Myometrial cell (primary cell): ENCODE results near the gene RNU7-1. TPM values are rescaled to one million over a fixed set of nuclear protein-coding genes. Genes with fewer than 3 reads are reported as not detected.

Source experiments
- total RNA-seq: library from RNA; depleted of rRNA; stranded (reverse); fragments of >200 nt; gene quantifications from 2 replicates; pipeline ENCODE4 v1.2.3, GENCODE V29; 2015

The RNU7-1 gene
- not detected in 2 replicates for total RNA-seq

GRCh38 chr12:6943722-6944380 lies at the start of gene RNU7-1, which contains the start of gene C12orf57:
Gene RNU7-1 (plus strand): TSS chr12:6943816.
Gene C12orf57 (plus strand): TSS chr12:6944022. CDS start chr12:6944122, 100 bp downstream.

GRCh38 chr12:6904280-6905276 lies 39.0 kb upstream of the RNU7-1 start, which contains the start of gene LRRC23:
Gene LRRC23 (plus strand): TSS chr12:6904822. CDS start chr12:6905634, 812 bp downstream.

GRCh38 chr12:6914246-6914946 lies 29.2 kb upstream of the RNU7-1 start, which contains the start of gene ENO2:
Gene ENO2 (plus strand): TSS chr12:6914580. CDS start chr12:6915833, 1,253 bp downstream.

GRCh38 chr12:6927379-6928021 lies 16.1 kb upstream of the RNU7-1 start, which contains the start of gene ATN1:
Gene ATN1 (plus strand): TSS chr12:6927959. CDS start chr12:6934002, 6,043 bp downstream.

DNA sequence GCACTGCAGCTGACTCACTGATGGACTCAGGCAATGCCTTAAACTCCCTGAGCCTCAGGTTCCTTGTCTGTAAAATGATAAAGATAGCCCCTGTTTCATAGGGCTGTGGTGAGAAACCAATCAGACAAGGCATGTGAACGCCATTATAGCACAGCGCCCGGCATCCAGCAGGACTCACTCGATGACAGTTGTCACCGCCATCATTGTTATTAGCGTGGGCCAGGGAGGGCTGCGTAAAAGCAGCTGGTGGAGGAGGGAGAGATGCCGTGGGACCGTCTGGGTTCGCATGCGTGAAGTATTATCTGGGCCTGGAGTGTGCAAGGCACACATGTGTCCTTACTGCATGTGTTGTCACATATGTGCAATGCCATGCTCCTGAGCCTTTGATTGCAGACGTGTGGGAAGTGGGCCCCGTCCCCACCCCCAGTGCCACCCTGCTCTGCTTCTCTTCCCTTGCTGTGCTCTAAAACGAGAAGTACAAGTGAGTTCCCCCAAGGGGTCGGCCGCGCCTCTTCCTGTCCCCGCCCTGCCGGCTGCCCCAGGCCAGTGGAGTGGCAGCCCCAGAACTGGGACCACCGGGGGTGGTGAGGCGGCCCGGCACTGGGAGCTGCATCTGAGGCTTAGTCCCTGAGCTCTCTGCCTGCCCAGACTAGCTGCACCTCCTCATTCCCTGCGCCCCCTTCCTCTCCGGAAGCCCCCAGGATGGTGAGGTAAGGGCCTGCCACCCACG lies 7.4 kb downstream of the RNU7-1 start, which contains the start of gene PTPN6:
PTPN6 (plus strand) TSS at position 546 of the 730 bp plus-strand sequence; CDS start at position 703, 157 bp downstream.

Other genes starting within 250 kb of the RNU7-1 start
- not detected in 2 replicates for gene PIANP, start 243.0 kb upstream of the RNU7-1 start, total RNA-seq
- 127 and 144 TPM in 2 replicates for gene COPS7A, start 219.8 kb upstream of the RNU7-1 start, total RNA-seq
- gene MLF2, start 190.7 kb upstream of the RNU7-1 start, total RNA-seq = 274 and 381 TPM in 2 replicates
- 296 and 339 TPM in 2 replicates for gene PTMS, start 177.5 kb upstream of the RNU7-1 start, total RNA-seq
- under 0.01 and 0.35 TPM in 2 replicates for gene LAG3, start 171.3 kb upstream of the RNU7-1 start, total RNA-seq
- under 0.01 TPM in 1 of 2 replicates, not detected in the other for gene CD4, start 154.3 kb upstream of the RNU7-1 start, total RNA-seq
- 1.8 and 3.2 TPM in 2 replicates for gene GPR162, start 122.0 kb upstream of the RNU7-1 start, total RNA-seq
- gene P3H3, start 115.4 kb upstream of the RNU7-1 start, total RNA-seq = 69.5 and 75.1 TPM in 2 replicates
- 0.29 and 1.8 TPM in 2 replicates for gene GNB3, start 102.9 kb upstream of the RNU7-1 start, total RNA-seq
- gene CDCA3, start 92.5 kb upstream of the RNU7-1 start, total RNA-seq = 36.3 and 53.9 TPM in 2 replicates
- 89.4 and 97.7 TPM in 2 replicates for gene USP5, start 91.7 kb upstream of the RNU7-1 start, total RNA-seq
- gene TPI1, start 76.3 kb upstream of the RNU7-1 start, total RNA-seq = 1,607 and 1,656 TPM in 2 replicates
- gene SPSB2, start 70.5 kb upstream of the RNU7-1 start, total RNA-seq = 4.9 and 12.8 TPM in 2 replicates
- gene LRRC23, start 39.0 kb upstream of the RNU7-1 start, total RNA-seq = 13.0 and 18.8 TPM in 2 replicates
- 8.9 and 9.0 TPM in 2 replicates for gene ENO2, start 29.2 kb upstream of the RNU7-1 start, total RNA-seq
- gene ATN1, start 15.9 kb upstream of the RNU7-1 start, total RNA-seq = 12.7 and 13.8 TPM in 2 replicates
- 314 and 317 TPM in 2 replicates for gene C12orf57, start 206 bp downstream of the RNU7-1 start, total RNA-seq
- not detected in 2 replicates for gene PTPN6, start 7.5 kb downstream of the RNU7-1 start, total RNA-seq
- gene PHB2, start 26.8 kb downstream of the RNU7-1 start, total RNA-seq = 393 and 424 TPM in 2 replicates
- 46.7 and 53.5 TPM in 2 replicates for gene EMG1, start 27.1 kb downstream of the RNU7-1 start, total RNA-seq
- 32.0 and 36.5 TPM in 2 replicates for gene LPCAT3, start 74.7 kb downstream of the RNU7-1 start, total RNA-seq
- gene C1S, start 116.9 kb downstream of the RNU7-1 start, total RNA-seq = 70.9 and 75.1 TPM in 2 replicates
- 125 and 158 TPM in 2 replicates for gene C1R, start 148.6 kb downstream of the RNU7-1 start, total RNA-seq
- 34.3 and 48.2 TPM in 2 replicates for gene C1RL, start 165.4 kb downstream of the RNU7-1 start, total RNA-seq
- gene RBP5, start 185.1 kb downstream of the RNU7-1 start, total RNA-seq = not detected in 2 replicates
- 8.6 and 16.0 TPM in 2 replicates for gene CLSTN3, start 186.6 kb downstream of the RNU7-1 start, total RNA-seq
- 25.2 and 27.7 TPM in 2 replicates for gene PEX5, start 245.9 kb downstream of the RNU7-1 start, total RNA-seq